ENCODE results near the gene PCED1B.

PCED1B gene

DNA sequence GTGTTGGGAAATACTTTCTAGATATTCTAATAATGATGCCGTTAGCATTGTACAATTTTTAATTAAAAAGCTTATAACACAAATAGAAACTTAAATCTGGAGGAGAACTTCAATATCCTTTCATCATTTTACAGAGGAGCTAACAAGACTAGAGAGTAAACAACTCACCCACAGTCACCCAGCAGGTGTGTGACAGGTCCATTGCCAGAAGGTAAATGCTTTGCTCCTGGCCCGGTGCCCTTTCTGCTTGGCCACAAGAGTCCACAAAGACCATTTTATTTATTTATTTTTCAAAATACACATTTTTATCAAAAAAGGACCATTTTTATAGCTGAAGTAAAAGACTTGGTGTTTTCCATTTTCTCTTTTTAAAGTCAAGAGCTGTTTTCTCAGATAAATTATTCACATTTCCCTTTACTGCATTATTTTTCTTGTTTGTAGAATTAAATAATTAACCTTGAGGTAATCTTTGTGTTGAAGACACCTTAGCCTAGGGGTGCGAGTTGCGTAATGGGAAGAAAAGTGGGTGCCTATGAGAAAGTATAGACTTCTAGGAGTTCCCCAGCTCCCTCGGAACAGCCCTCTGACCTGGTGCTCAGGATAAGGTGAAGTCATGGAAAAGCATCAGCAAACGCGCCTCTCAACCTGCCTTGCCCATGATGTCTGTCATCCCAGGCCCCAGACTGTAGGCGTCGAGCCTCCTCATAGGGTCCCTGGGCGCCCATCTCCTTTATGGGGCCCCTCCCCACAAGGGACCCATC, 26.7 kb downstream of the PCED1B start:
- H3K79me2 ChIP-seq (ENCODE audit: insufficient read depth, low read length), result no peaks in the 10 kb centered on the region
- no peak overlapping the region for H3K4me3 ChIP-seq (ENCODE audit: insufficient read depth, low read length, poor library complexity, severe bottlenecking)
- no peaks in the 10 kb centered on the region for H4K20me1 ChIP-seq (ENCODE audit: low read depth, low read length)
- no peak for TF ChIP-seq CTCF (IDR thresholded peaks at IDR 0.05; ENCODE audit: insufficient read depth, low read length, poor library complexity, severe bottlenecking)
- no peak for TF ChIP-seq EZH2phosphoT487 (conservative IDR thresholded peaks at IDR 0.05; ENCODE audit: low read length)
- H3K27me3 ChIP-seq (ENCODE audit: low read length), result no peaks in the 10 kb centered on the region
- H3K9ac ChIP-seq (ENCODE audit: low read length), result no peak overlapping the region
- H3F3A ChIP-seq (ENCODE audit: insufficient read depth), result no peaks in the 10 kb centered on the region
- H2AFZ ChIP-seq (ENCODE audit: low read depth, low read length, severe bottlenecking), result no peak overlapping the region
- H3K4me2 ChIP-seq (ENCODE audit: low read depth, low read length, poor library complexity, severe bottlenecking), result no peak overlapping the region
- no peaks in the 10 kb centered on the region for H3K9me2 ChIP-seq (replicated peaks; ENCODE audit: insufficient read depth, low read length)
- no peaks in the 10 kb centered on the region for H3K9me3 ChIP-seq (ENCODE audit: insufficient read depth, low read length)
- H3K27ac ChIP-seq (ENCODE audit: low read depth, low read length), result no peak overlapping the region
- no peaks in the 10 kb centered on the region for H3K36me3 ChIP-seq (ENCODE audit: low read length)

- Histone ChIP-seq H4K20me1 (ENCODE audit: low read depth, low read length) (no peaks in the 10 kb centered on the region), H3K4me3 (ENCODE audit: insufficient read depth, low read length, poor library complexity, severe bottlenecking) (no peak overlapping the region), H3F3A (ENCODE audit: insufficient read depth) (no peaks in the 10 kb centered on the region), H3K79me2 (ENCODE audit: insufficient read depth, low read length) (no peaks in the 10 kb centered on the region), H3K9me2 (replicated peaks; ENCODE audit: insufficient read depth, low read length) (no peaks in the 10 kb centered on the region), H3K4me2 (ENCODE audit: low read depth, low read length, poor library complexity, severe bottlenecking) (no peak overlapping the region), H3K27me3 (ENCODE audit: low read length) (no peaks in the 10 kb centered on the region), H3K27ac (ENCODE audit: low read depth, low read length) (no peak overlapping the region), H3K9me3 (ENCODE audit: insufficient read depth, low read length) (no peaks in the 10 kb centered on the region), H2AFZ (ENCODE audit: low read depth, low read length, severe bottlenecking) (no peak overlapping the region), H3K36me3 (ENCODE audit: low read length) (no peaks in the 10 kb centered on the region), H3K9ac (ENCODE audit: low read length) (no peak overlapping the region)
- TF ChIP-seq EZH2phosphoT487 (conservative IDR thresholded peaks at IDR 0.05; ENCODE audit: low read length) (no peak), CTCF (IDR thresholded peaks at IDR 0.05; ENCODE audit: insufficient read depth, low read length, poor library complexity, severe bottlenecking) (no peak)
Observed at GRCh38 chr12:47107446-47107845, 28.0 kb downstream of the PCED1B start.

GRCh38 chr12:47107926-47108325, 28.5 kb downstream of the PCED1B start:
- no peaks in the 10 kb centered on the region for H4K20me1 ChIP-seq (ENCODE audit: low read depth, low read length)
- no peaks in the 10 kb centered on the region for H3K36me3 ChIP-seq (ENCODE audit: low read length)
- no peaks in the 10 kb centered on the region for H3K9me3 ChIP-seq (ENCODE audit: insufficient read depth, low read length)
- H2AFZ ChIP-seq (ENCODE audit: low read depth, low read length, severe bottlenecking), result no peak overlapping the region
- TF ChIP-seq EZH2phosphoT487 (conservative IDR thresholded peaks at IDR 0.05; ENCODE audit: low read length) (no peak), CTCF (IDR thresholded peaks at IDR 0.05; ENCODE audit: insufficient read depth, low read length, poor library complexity, severe bottlenecking) (no peak)
- H3K4me3 ChIP-seq (ENCODE audit: insufficient read depth, low read length, poor library complexity, severe bottlenecking), result no peak overlapping the region
- H3K27me3 ChIP-seq (ENCODE audit: low read length), result no peaks in the 10 kb centered on the region
- no peak overlapping the region for H3K9ac ChIP-seq (ENCODE audit: low read length)
- no peak overlapping the region for H3K4me2 ChIP-seq (ENCODE audit: low read depth, low read length, poor library complexity, severe bottlenecking)
- H3K9me2 ChIP-seq (replicated peaks; ENCODE audit: insufficient read depth, low read length), result no peaks in the 10 kb centered on the region
- H3F3A ChIP-seq (ENCODE audit: insufficient read depth), result no peaks in the 10 kb centered on the region
- no peaks in the 10 kb centered on the region for H3K79me2 ChIP-seq (ENCODE audit: insufficient read depth, low read length)
- no peak overlapping the region for H3K27ac ChIP-seq (ENCODE audit: low read depth, low read length)
